SU-DHL-6 (cell line): Measurements from ENCODE around the gene EZH2.

Experiments used
- H2AFZ ChIP-seq: fragments of 200-600 bp; sonication (generic); 2 replicates; pipeline ENCODE4 v1.6.1; 2014; ENCODE audit warnings: low read depth, mild to moderate bottlenecking, moderate library complexity, mixed read lengths, antibody characterized with exemption, low read length; ENCODE audit not compliant: severe bottlenecking
- H3F3A ChIP-seq: fragments of 200-600 bp; shearing (Covaris generic); 2 replicates; pipeline ENCODE4 v1.6.0; 2016; ENCODE audit warnings: antibody characterized with exemption, mild to moderate bottlenecking; ENCODE audit not compliant: insufficient read depth
- H3K27ac ChIP-seq: fragments of 200-600 bp; sonication (generic); 2 replicates; pipeline ENCODE4 v1.5.1; 2016; ENCODE audit warnings: low read depth, mild to moderate bottlenecking, low read length, moderate library complexity, mixed read lengths
- H3K27me3 ChIP-seq: fragments of 200-600 bp; sonication (generic), shearing (Covaris generic); 2 replicates; pipeline ENCODE4 v1.6.0; 2014; ENCODE audit warnings: mild to moderate bottlenecking, low read length
- H3K36me3 ChIP-seq: fragments of 200-600 bp; sonication (generic); 2 replicates; pipeline ENCODE4 v1.6.1; 2014; ENCODE audit warnings: mild to moderate bottlenecking, low read length, mixed read lengths
- H3K4me2 ChIP-seq: fragments of 300-600, 200-600 bp; shearing (Covaris generic), sonication (generic); 2 replicates; pipeline ENCODE4 v1.6.0; 2014; ENCODE audit warnings: low read length, low read depth, mild to moderate bottlenecking; ENCODE audit not compliant: poor library complexity, severe bottlenecking
- H3K4me3 ChIP-seq: fragments of 200-600 bp; sonication (generic); 2 replicates; pipeline ENCODE4 v1.5.1; 2014; ENCODE audit warnings: antibody characterized with exemption, low read length, mild to moderate bottlenecking, mixed read lengths; ENCODE audit not compliant: insufficient read depth, poor library complexity, severe bottlenecking
- H3K79me2 ChIP-seq: fragments of 200-600 bp; sonication (generic); 2 replicates; pipeline ENCODE4 v1.6.1; 2014; ENCODE audit warnings: mild to moderate bottlenecking, low read length, moderate library complexity; ENCODE audit not compliant: insufficient read depth
- H3K9ac ChIP-seq: fragments of 200-600 bp; sonication (generic); 2 replicates; pipeline ENCODE4 v1.7.0; 2014; ENCODE audit warnings: mild to moderate bottlenecking, low read length
- H3K9me2 ChIP-seq: fragments of 200-600 bp; sonication (generic); replicated peaks from 2 replicates; pipeline ENCODE4 v1.6.1; 2014; ENCODE audit warnings: low read length; ENCODE audit not compliant: insufficient read depth
- H3K9me3 ChIP-seq: fragments of 200-600 bp; sonication (generic); 2 replicates; pipeline ENCODE4 v1.6.1; 2014; ENCODE audit warnings: low read length, mixed read lengths; ENCODE audit not compliant: insufficient read depth
- H4K20me1 ChIP-seq: fragments of 200-600 bp; sonication (generic); 2 replicates; pipeline ENCODE4 v1.6.1; 2014; ENCODE audit warnings: low read depth, mild to moderate bottlenecking, antibody characterized with exemption, low read length, moderate library complexity, mixed read lengths
- CTCF ChIP-seq: fragments of 200-600 bp; sonication (generic); IDR thresholded peaks from one replicate; pipeline ENCODE4 v1.5.1; 2017; ENCODE audit warnings: antibody characterized with exemption, mild to moderate bottlenecking, low read length, moderate library complexity; ENCODE audit not compliant: insufficient read depth, poor library complexity, severe bottlenecking
- EZH2phosphoT487 ChIP-seq: fragments of 200-600 bp; sonication (generic), shearing (Covaris generic); conservative IDR thresholded peaks from 2 replicates; pipeline ENCODE4 v1.6.1; 2018; ENCODE audit warnings: mild to moderate bottlenecking, antibody characterized with exemption, low read length, moderate library complexity, mixed read lengths

EZH2 gene

GRCh38 chr7:148856578-148856881 is 27.6 kb downstream of the EZH2 start:
- Histone ChIP-seq H3K9me3 (no peaks in the 10 kb centered on the region), H3K4me3 (no peak overlapping the region), H3K27ac (no peak overlapping the region), H3K79me2 (peaks cover 100% of the 10 kb centered on the region), H3K36me3 (peaks cover 4% of the 10 kb centered on the region; the same call in 1 of the 2 replicates), H3K9me2 (no peaks in the 10 kb centered on the region), H2AFZ (no peak overlapping the region), H4K20me1 (peaks cover 65% of the 10 kb centered on the region), H3F3A (peaks cover 17% of the 10 kb centered on the region; the same call in 1 of the 2 replicates), H3K9ac (no peak overlapping the region), H3K27me3 (no peaks in the 10 kb centered on the region), H3K4me2 (no peak overlapping the region)
- TF ChIP-seq CTCF (no peak), EZH2phosphoT487 (no peak)

GRCh38 chr7:148854983-148855382 is 29.1 kb downstream of the EZH2 start:
- no peak overlapping the region for H3K4me2 ChIP-seq
- peaks cover 100% of the 10 kb centered on the region for H3K79me2 ChIP-seq
- H3K36me3 ChIP-seq, result peaks cover 4% of the 10 kb centered on the region; the same call in 1 of the 2 replicates
- H2AFZ ChIP-seq, result no peak overlapping the region
- no peak overlapping the region for H3K27ac ChIP-seq
- H3K9me3 ChIP-seq, result no peaks in the 10 kb centered on the region
- no peak for TF ChIP-seq CTCF
- H3K4me3 ChIP-seq, result no peak overlapping the region
- H3K9me2 ChIP-seq, result no peaks in the 10 kb centered on the region
- peaks cover 70% of the 10 kb centered on the region for H4K20me1 ChIP-seq
- H3F3A ChIP-seq, result peaks cover 15% of the 10 kb centered on the region; the same call in 1 of the 2 replicates
- H3K27me3 ChIP-seq, result no peaks in the 10 kb centered on the region
- no peak overlapping the region for H3K9ac ChIP-seq

- no peaks in the 10 kb centered on the region for H3K9me3 ChIP-seq
- 0 out of 2 replicates have a peak, but pooled peaks cover 8% of the 10 kb centered on the region for H3F3A ChIP-seq
- H2AFZ ChIP-seq, result no peak overlapping the region
- H3K27me3 ChIP-seq, result no peaks in the 10 kb centered on the region
- no peak overlapping the region for H3K9ac ChIP-seq
- peaks cover 79% of the 10 kb centered on the region for H4K20me1 ChIP-seq
- no peak overlapping the region for H3K27ac ChIP-seq
- no peak for TF ChIP-seq EZH2phosphoT487
- no peak for TF ChIP-seq CTCF
- no peak overlapping the region for H3K4me3 ChIP-seq
- H3K36me3 ChIP-seq, result peaks cover 4% of the 10 kb centered on the region; the same call in 1 of the 2 replicates
- H3K79me2 ChIP-seq, result peaks cover 100% of the 10 kb centered on the region
- no peaks in the 10 kb centered on the region for H3K9me2 ChIP-seq
- H3K4me2 ChIP-seq, result no peak overlapping the region
Measured at GRCh38 chr7:148852272-148852671, 31.8 kb downstream of the EZH2 start.
